IMR-90 (cell line): Measurements from ENCODE around the gene SDK1.

Experiments
- CEBPB ChIP-seq: IDR thresholded peaks from 2 replicates; pipeline ENCODE4 v1.6.1; 2012; ENCODE audit warnings: low read depth, low read length, improper control_type of control experiment
- MAFK ChIP-seq: IDR thresholded peaks from 2 replicates; pipeline ENCODE4 v1.6.1; 2012; ENCODE audit warnings: low read depth, low read length, improper control_type of control experiment
- POLR2A ChIP-seq: IDR thresholded peaks from 2 replicates; pipeline ENCODE4 v1.6.1; 2012; ENCODE audit warnings: mild to moderate bottlenecking, low read depth, low read length
- RCOR1 ChIP-seq: IDR thresholded peaks from 2 replicates; pipeline ENCODE4 v1.6.1; 2012; ENCODE audit warnings: mild to moderate bottlenecking, low read length, improper control_type of control experiment; ENCODE audit not compliant: insufficient replicate concordance
- SMC3 ChIP-seq: fragments of 150-350 bp; IDR thresholded peaks from 2 replicates; pipeline ENCODE4 v1.6.1; 2016; ENCODE audit warnings: low read depth, mild to moderate bottlenecking, antibody characterized with exemption, low read length, moderate library complexity
- TF ChIP-seq, protein P1 (sequence below): conservative IDR thresholded peaks from 2 replicates; pipeline ENCODE4 v1.5.1; 2012; ENCODE audit warnings: mild to moderate bottlenecking, low read depth, low read length, improper control_type of control experiment

DNA sequence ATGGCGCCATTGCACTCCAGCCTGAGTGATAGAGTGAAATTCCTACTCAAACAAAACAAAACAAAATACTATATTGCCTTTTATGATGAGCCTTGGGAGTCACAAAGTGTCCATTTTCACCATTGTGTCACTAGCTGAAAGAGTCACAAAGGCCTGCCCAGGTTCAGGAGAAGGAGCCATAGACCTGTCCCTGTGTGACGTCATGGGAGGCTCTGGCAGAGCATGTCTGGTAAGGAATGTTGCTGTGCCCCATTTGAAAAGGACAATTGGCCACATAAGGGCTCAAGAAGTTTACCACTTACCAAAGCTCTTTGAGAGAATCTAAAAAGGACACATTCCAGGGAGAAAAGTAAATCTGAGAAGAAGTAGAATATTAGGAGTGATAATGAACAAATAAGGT is 367.7 kb downstream of the SDK1 start:
- TF ChIP-seq POLR2A (no peak), MAFK (no peak), CEBPB (no peak), SMC3 (no peak), RCOR1 (no peak)
- TF ChIP-seq, protein P1, sequence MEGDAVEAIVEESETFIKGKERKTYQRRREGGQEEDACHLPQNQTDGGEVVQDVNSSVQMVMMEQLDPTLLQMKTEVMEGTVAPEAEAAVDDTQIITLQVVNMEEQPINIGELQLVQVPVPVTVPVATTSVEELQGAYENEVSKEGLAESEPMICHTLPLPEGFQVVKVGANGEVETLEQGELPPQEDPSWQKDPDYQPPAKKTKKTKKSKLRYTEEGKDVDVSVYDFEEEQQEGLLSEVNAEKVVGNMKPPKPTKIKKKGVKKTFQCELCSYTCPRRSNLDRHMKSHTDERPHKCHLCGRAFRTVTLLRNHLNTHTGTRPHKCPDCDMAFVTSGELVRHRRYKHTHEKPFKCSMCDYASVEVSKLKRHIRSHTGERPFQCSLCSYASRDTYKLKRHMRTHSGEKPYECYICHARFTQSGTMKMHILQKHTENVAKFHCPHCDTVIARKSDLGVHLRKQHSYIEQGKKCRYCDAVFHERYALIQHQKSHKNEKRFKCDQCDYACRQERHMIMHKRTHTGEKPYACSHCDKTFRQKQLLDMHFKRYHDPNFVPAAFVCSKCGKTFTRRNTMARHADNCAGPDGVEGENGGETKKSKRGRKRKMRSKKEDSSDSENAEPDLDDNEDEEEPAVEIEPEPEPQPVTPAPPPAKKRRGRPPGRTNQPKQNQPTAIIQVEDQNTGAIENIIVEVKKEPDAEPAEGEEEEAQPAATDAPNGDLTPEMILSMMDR, result no peak
